NK-92 treated with Interleukin-12 subunit alpha and Interleukin-12 subunit beta, amount 100 ng/mL, for 24 hours (cell line): ENCODE data around the gene SPON1.
"Not testable (repeated sequence)": the region's sequence is repeated elsewhere in the genome, so short reads cannot be mapped to it uniquely, and the experiment has no call there.

Experiments used
- DNase-seq: peaks from one replicate; lab custom pipeline; 2025; lab: John Stamatoyannopoulos, UW

The SPON1 gene

GRCh38 chr11:13983081-13983751, 20.7 kb downstream of the SPON1 start:
- no peak for DNase-seq

GRCh38 chr11:13984616-13985450, 22.3 kb downstream of the SPON1 start:
- no peak for DNase-seq

- DNase-seq = not testable (repeated sequence)
Observed at GRCh38 chr11:13986695-13987094, 24.2 kb downstream of the SPON1 start.

- DNase-seq = not testable (repeated sequence)
Observed at GRCh38 chr11:13992158-13992856, 29.8 kb downstream of the SPON1 start.

- DNase-seq = no peak
Observed at GRCh38 chr11:13993096-13993765, 30.7 kb downstream of the SPON1 start.

- DNase-seq = no peak
Observed at GRCh38 chr11:13997881-13998280, 35.4 kb downstream of the SPON1 start.

- no peak for DNase-seq
Observed at GRCh38 chr11:13999704-14000103, 37.2 kb downstream of the SPON1 start.

- no peak for DNase-seq
Observed at GRCh38 chr11:14001597-14001996, 39.1 kb downstream of the SPON1 start.

GRCh38 chr11:14007566-14007965, 45.0 kb downstream of the SPON1 start:
- no peak for DNase-seq

- no peak for DNase-seq
Observed at GRCh38 chr11:14010665-14011064, 48.1 kb downstream of the SPON1 start.

- DNase-seq = no peak
Observed at GRCh38 chr11:14012846-14013245, 50.3 kb downstream of the SPON1 start.

GRCh38 chr11:14015711-14016110, 53.2 kb downstream of the SPON1 start:
- no peak for DNase-seq

- DNase-seq = no peak
Observed at GRCh38 chr11:14018441-14018840, 55.9 kb downstream of the SPON1 start.

- DNase-seq = no peak
Observed at GRCh38 chr11:14021738-14022137, 59.2 kb downstream of the SPON1 start.

- no peak for DNase-seq
Observed at GRCh38 chr11:14022251-14022650, 59.7 kb downstream of the SPON1 start.

GRCh38 chr11:14022821-14023220, 60.3 kb downstream of the SPON1 start:
- no peak for DNase-seq

GRCh38 chr11:14026961-14027360, 64.4 kb downstream of the SPON1 start:
- DNase-seq = no peak

- no peak for DNase-seq
Observed at GRCh38 chr11:14027525-14027924, 65.0 kb downstream of the SPON1 start.

- no peak for DNase-seq
Observed at GRCh38 chr11:14029440-14029839, 66.9 kb downstream of the SPON1 start.

- no peak for DNase-seq
Observed at GRCh38 chr11:14029971-14030920, 67.7 kb downstream of the SPON1 start.

GRCh38 chr11:14035526-14035925, 73.0 kb downstream of the SPON1 start:
- DNase-seq = not testable (repeated sequence)
